ENCODE measurements around the gene WNT9B.
A peak's percentile ranks its signal among the peaks of the same experiment; 100 is the strongest.

The WNT9B gene

DNA sequence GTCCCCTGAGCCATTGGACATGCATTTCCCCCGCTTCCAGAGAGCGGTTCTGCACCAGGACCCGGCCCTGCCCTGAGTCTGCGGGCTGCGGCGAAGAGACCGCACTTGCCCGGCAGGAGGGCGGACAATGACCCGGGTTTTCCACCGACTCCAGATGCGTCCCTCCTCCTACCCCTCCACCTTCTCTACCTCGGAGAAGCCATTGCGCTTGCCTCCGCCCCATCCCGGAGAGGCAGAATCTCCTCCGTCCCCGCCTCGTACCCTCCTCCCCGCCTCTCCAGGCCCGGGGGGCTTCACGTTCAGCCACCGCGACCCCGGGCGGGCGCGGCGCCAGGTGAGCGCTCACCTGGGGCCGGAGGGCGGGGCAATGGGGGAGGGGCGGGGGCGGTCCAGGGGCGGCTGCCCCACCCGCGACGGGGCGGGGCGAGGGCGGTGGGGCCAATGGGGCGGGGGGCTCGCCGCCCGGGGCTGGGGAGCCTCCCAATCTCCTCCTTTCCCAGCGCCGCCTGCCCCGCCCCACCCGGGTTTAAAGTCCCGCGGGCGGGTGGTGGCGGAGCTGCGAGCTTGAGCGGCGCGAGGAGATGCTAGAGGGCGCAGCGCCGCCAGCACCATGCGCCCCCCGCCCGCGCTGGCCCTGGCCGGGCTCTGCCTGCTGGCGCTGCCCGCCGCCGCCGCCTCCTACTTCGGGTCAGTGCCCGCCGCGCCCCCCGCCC, at the start of gene WNT9B:
TSS of gene WNT9B (plus strand) at position 555 of the 713 bp plus-strand sequence. CDS start at position 611, 56 bp downstream.
- H3K27ac ChIP-seq (ENCODE audit: low read length), result no peak within 1 kb of the TSS
- no peaks in the 10 kb centered on the region for H3K36me3 ChIP-seq (ENCODE audit: control insufficient read depth in 1 of 2, insufficient read depth in 2 of 2, low read length in 2 of 2)
- peaks cover 0 to 12% of the 10 kb centered on the region in 2 donors for H3K4me1 ChIP-seq (ENCODE audit: control insufficient read depth in 1 of 2, insufficient read depth in 2 of 2, low read length in 2 of 2)
- H3K9me3 ChIP-seq (ENCODE audit: control insufficient read depth in 1 of 2, low read length in 2 of 2), result no peaks in the 10 kb centered on the region
- H3K27me3 ChIP-seq (ENCODE audit: low read depth, low read length), result peaks cover 34% of the 10 kb centered on the region
- H3K4me3 ChIP-seq (ENCODE audit: low read depth in 1 of 2, low read length in 2 of 2), result peak within 1 kb of the TSS; percentile 30 to 54

DNA sequence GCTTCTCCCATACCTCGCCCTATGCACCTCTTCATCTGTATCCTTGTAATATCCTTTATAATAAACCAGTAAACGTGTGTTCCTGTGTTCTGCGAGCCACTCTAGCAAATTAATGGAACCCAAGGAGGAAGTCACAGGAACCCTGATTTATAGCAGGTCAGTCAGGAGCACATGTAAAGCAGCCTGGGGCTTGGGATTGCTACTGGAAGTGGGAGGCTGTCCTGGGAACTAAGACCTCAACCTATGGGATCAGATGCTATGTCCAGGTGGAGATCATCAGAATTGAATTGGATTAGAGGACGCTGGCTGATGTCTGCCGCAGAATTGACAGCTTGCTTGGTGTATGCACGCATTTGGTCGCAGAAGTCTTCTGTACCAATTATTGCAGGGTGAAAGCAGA, 48.6 kb upstream of the WNT9B start:
- no peak overlapping the region for H3K27ac ChIP-seq (ENCODE audit: low read length)
- H3K36me3 ChIP-seq (ENCODE audit: control insufficient read depth in 1 of 2, insufficient read depth in 2 of 2, low read length in 2 of 2), result no peaks in the 10 kb centered on the region
- H3K9me3 ChIP-seq (ENCODE audit: control insufficient read depth in 1 of 2, low read length in 2 of 2), result no peaks in the 10 kb centered on the region
- H3K4me1 ChIP-seq (ENCODE audit: control insufficient read depth in 1 of 2, insufficient read depth in 2 of 2, low read length in 2 of 2), result no peaks in the 10 kb centered on the region
- no peaks in the 10 kb centered on the region for H3K27me3 ChIP-seq (ENCODE audit: low read depth, low read length)
- H3K4me3 ChIP-seq (ENCODE audit: low read depth in 1 of 2, low read length in 2 of 2), result no peak overlapping the region

DNA sequence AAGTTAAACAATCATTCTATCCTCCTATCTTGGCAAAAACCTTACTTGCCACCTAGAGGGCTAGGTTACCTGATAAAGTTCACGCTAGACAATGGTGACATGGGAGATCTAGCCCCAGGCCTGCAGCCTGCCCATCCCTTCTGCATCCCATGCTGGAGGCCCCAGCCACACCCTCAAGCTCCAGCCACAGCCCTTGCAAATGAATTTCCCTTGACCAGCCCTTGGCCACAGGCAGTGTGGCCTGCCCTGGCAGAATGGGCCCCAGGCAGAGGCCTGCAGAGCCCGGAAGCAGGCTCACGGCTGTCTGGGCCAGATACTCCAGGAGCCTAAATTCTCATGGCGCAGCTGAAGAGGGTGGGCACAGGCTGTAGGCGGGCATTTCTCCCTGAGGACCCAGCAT, 47.8 kb upstream of the WNT9B start:
- Histone ChIP-seq H3K27ac (ENCODE audit: low read length) (no peak overlapping the region), H3K27me3 (ENCODE audit: low read depth, low read length) (no peaks in the 10 kb centered on the region), H3K9me3 (ENCODE audit: control insufficient read depth in 1 of 2, low read length in 2 of 2) (no peaks in the 10 kb centered on the region), H3K4me3 (ENCODE audit: low read depth in 1 of 2, low read length in 2 of 2) (no peak overlapping the region), H3K4me1 (ENCODE audit: control insufficient read depth in 1 of 2, insufficient read depth in 2 of 2, low read length in 2 of 2) (no peaks in the 10 kb centered on the region), H3K36me3 (ENCODE audit: control insufficient read depth in 1 of 2, insufficient read depth in 2 of 2, low read length in 2 of 2) (no peaks in the 10 kb centered on the region)

DNA sequence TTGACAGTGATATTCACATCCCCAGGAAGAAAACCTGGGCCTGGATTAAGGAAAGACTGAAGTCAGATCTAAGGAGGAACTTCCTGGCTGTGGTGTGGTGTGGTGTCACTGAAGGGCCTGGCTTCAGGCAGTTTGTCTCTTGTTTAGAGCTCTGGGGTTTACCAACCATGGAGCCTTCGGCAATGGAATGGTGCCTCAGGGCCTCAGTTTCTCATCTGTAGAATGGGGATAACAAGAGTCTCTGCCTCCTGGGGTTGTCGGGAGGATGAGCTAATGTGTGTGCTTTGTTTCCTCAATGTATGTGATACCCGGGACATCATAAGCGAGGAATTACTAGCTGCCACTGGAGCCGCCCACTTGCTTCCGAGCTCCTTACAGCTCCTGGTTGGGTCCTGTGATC, 45.6 kb upstream of the WNT9B start:
- no peak overlapping the region for H3K27ac ChIP-seq (ENCODE audit: low read length)
- no peaks in the 10 kb centered on the region for H3K27me3 ChIP-seq (ENCODE audit: low read depth, low read length)
- no peak overlapping the region for H3K4me3 ChIP-seq (ENCODE audit: low read depth in 1 of 2, low read length in 2 of 2)
- H3K9me3 ChIP-seq (ENCODE audit: control insufficient read depth in 1 of 2, low read length in 2 of 2), result no peaks in the 10 kb centered on the region
- no peaks in the 10 kb centered on the region for H3K4me1 ChIP-seq (ENCODE audit: control insufficient read depth in 1 of 2, insufficient read depth in 2 of 2, low read length in 2 of 2)
- no peaks in the 10 kb centered on the region for H3K36me3 ChIP-seq (ENCODE audit: control insufficient read depth in 1 of 2, insufficient read depth in 2 of 2, low read length in 2 of 2)

- Histone ChIP-seq H3K4me3 (ENCODE audit: low read depth in 1 of 2, low read length in 2 of 2) (no peak overlapping the region), H3K27me3 (ENCODE audit: low read depth, low read length) (peaks cover 5% of the 10 kb centered on the region), H3K27ac (ENCODE audit: low read length) (no peak overlapping the region), H3K4me1 (ENCODE audit: control insufficient read depth in 1 of 2, insufficient read depth in 2 of 2, low read length in 2 of 2) (no peaks in the 10 kb centered on the region), H3K9me3 (ENCODE audit: control insufficient read depth in 1 of 2, low read length in 2 of 2) (no peaks in the 10 kb centered on the region), H3K36me3 (ENCODE audit: control insufficient read depth in 1 of 2, insufficient read depth in 2 of 2, low read length in 2 of 2) (no peaks in the 10 kb centered on the region)
Measured at GRCh38 chr17:46809110-46809571, 42.2 kb upstream of the WNT9B start.

DNA sequence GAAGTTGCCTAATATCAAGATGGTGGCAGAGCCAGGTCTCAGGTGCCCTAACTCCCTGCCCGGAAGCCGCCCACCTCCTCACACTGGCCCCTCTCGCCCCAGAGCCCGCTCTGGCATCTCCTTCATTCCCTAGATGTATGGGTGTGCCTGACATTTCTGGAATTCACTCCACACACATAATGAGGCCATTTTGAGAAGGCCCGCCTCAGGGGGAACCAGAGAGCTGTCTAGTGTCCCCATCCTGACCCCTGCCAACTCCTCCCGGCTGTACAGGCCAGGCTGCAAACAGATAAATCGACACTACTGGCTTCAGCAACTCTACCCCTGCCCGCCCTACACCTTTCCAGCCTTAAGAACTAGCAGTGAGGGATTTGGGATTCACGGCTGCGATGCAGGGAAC, 40.5 kb upstream of the WNT9B start:
- H3K27ac ChIP-seq (ENCODE audit: low read length), result no peak overlapping the region
- no peaks in the 10 kb centered on the region for H3K9me3 ChIP-seq (ENCODE audit: control insufficient read depth in 1 of 2, low read length in 2 of 2)
- H3K4me1 ChIP-seq (ENCODE audit: control insufficient read depth in 1 of 2, insufficient read depth in 2 of 2, low read length in 2 of 2), result no peaks in the 10 kb centered on the region
- peaks cover 8% of the 10 kb centered on the region for H3K27me3 ChIP-seq (ENCODE audit: low read depth, low read length)
- H3K36me3 ChIP-seq (ENCODE audit: control insufficient read depth in 1 of 2, insufficient read depth in 2 of 2, low read length in 2 of 2), result no peaks in the 10 kb centered on the region
- no peak overlapping the region for H3K4me3 ChIP-seq (ENCODE audit: low read depth in 1 of 2, low read length in 2 of 2)

DNA sequence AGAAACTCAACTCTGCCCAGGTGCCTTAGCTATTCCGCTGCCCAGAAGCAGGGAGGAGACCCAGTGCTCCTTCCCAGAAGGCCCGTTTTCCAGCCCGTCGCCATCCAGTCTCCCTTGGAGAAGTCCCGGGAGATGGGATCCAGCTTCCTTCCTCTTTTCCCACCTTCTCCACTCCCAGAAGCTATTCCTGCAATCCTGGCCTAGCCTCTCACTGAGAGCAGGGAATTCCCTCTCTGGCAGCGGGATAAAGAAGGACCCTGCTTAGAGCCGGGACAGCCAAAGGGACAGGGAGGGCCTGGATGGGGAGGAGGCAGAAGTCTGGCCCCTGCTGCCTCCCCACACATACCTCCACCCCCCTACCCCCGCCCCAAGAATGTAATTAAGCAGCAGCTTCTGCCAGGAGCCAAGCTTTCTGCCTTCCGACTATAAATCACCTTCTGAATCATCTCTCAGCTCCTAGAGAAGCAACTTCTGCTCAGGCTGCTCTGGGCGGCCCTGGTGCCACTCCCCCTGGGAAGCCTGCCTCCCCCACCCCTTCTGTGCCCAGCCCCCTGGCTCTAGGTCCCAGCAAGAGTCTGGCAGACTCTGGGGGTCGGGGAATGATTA, 39.3 kb upstream of the WNT9B start:
- no peaks in the 10 kb centered on the region for H3K36me3 ChIP-seq (ENCODE audit: control insufficient read depth in 1 of 2, insufficient read depth in 2 of 2, low read length in 2 of 2)
- H3K9me3 ChIP-seq (ENCODE audit: control insufficient read depth in 1 of 2, low read length in 2 of 2), result no peaks in the 10 kb centered on the region
- H3K4me3 ChIP-seq (ENCODE audit: low read depth in 1 of 2, low read length in 2 of 2), result no peak overlapping the region
- no peak overlapping the region for H3K27ac ChIP-seq (ENCODE audit: low read length)
- H3K4me1 ChIP-seq (ENCODE audit: control insufficient read depth in 1 of 2, insufficient read depth in 2 of 2, low read length in 2 of 2), result no peaks in the 10 kb centered on the region
- H3K27me3 ChIP-seq (ENCODE audit: low read depth, low read length), result peaks cover 20% of the 10 kb centered on the region

- Histone ChIP-seq H3K27me3 (ENCODE audit: low read depth, low read length) (peaks cover 27% of the 10 kb centered on the region), H3K36me3 (ENCODE audit: control insufficient read depth in 1 of 2, insufficient read depth in 2 of 2, low read length in 2 of 2) (no peaks in the 10 kb centered on the region)
Measured at GRCh38 chr17:46812624-46813318, 38.6 kb upstream of the WNT9B start.

DNA sequence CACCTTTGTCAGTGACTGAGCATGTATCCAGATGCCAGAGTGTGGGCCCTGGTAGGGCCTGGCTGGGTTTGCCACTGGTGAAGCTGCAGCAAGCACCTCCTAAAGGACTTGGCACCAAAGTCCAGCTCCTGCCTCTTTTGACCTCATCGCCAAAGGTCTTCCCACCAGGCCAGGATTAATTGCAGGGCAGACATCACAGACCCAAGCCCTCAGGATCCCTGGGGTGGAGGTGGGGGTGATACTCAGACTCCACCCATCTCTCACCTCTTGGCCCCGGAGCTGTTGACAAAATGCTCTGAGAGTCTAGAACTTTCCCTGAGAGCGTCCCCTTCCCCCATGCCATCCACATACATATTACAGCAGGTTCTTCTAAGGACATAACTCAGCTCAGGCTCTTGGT, 37.5 kb upstream of the WNT9B start:
- Histone ChIP-seq H3K9me3 (ENCODE audit: control insufficient read depth in 1 of 2, low read length in 2 of 2) (no peaks in the 10 kb centered on the region), H3K4me3 (ENCODE audit: low read depth in 1 of 2, low read length in 2 of 2) (no peak overlapping the region), H3K27ac (ENCODE audit: low read length) (no peak overlapping the region), H3K27me3 (ENCODE audit: low read depth, low read length) (peaks cover 30% of the 10 kb centered on the region), H3K4me1 (ENCODE audit: control insufficient read depth in 1 of 2, insufficient read depth in 2 of 2, low read length in 2 of 2) (peaks cover 0 to 11% of the 10 kb centered on the region in 2 donors), H3K36me3 (ENCODE audit: control insufficient read depth in 1 of 2, insufficient read depth in 2 of 2, low read length in 2 of 2) (no peaks in the 10 kb centered on the region)

More at GRCh38 chr17:46812624-46813318, 38.6 kb upstream of the WNT9B start:
- H3K4me1 ChIP-seq (ENCODE audit: control insufficient read depth in 1 of 2, insufficient read depth in 2 of 2, low read length in 2 of 2), result peaks cover 0 to 1% of the 10 kb centered on the region in 2 donors
- no peaks in the 10 kb centered on the region for H3K9me3 ChIP-seq (ENCODE audit: control insufficient read depth in 1 of 2, low read length in 2 of 2)
- no peak overlapping the region for H3K4me3 ChIP-seq (ENCODE audit: low read depth in 1 of 2, low read length in 2 of 2)
- H3K27ac ChIP-seq (ENCODE audit: low read length), result no peak overlapping the region

DNA sequence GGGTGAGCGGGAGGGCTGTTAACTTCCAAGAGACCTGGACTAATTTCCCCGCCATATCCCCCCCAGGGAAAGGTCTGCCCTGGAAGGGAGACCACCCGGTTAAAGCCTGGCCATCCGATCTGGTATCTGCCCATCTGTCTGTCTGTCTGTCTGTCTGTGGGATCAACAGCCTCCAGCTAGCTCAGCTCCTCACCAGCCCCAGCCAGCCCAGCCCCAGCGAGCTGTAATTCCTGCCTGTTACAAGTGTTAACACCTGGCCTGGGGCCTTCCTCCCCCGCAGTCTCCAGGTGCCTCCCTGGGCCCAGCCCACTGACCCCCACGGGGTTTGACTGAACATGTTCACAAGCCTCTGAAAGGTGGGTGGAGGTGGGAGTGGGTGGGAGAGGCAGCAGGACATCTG, 36.9 kb upstream of the WNT9B start:
- Histone ChIP-seq H3K4me3 (ENCODE audit: low read depth in 1 of 2, low read length in 2 of 2) (no peak overlapping the region), H3K27ac (ENCODE audit: low read length) (no peak overlapping the region), H3K9me3 (ENCODE audit: control insufficient read depth in 1 of 2, low read length in 2 of 2) (no peaks in the 10 kb centered on the region), H3K36me3 (ENCODE audit: control insufficient read depth in 1 of 2, insufficient read depth in 2 of 2, low read length in 2 of 2) (no peaks in the 10 kb centered on the region), H3K4me1 (ENCODE audit: control insufficient read depth in 1 of 2, insufficient read depth in 2 of 2, low read length in 2 of 2) (peaks cover 0 to 16% of the 10 kb centered on the region in 2 donors), H3K27me3 (ENCODE audit: low read depth, low read length) (peaks cover 31% of the 10 kb centered on the region)

DNA sequence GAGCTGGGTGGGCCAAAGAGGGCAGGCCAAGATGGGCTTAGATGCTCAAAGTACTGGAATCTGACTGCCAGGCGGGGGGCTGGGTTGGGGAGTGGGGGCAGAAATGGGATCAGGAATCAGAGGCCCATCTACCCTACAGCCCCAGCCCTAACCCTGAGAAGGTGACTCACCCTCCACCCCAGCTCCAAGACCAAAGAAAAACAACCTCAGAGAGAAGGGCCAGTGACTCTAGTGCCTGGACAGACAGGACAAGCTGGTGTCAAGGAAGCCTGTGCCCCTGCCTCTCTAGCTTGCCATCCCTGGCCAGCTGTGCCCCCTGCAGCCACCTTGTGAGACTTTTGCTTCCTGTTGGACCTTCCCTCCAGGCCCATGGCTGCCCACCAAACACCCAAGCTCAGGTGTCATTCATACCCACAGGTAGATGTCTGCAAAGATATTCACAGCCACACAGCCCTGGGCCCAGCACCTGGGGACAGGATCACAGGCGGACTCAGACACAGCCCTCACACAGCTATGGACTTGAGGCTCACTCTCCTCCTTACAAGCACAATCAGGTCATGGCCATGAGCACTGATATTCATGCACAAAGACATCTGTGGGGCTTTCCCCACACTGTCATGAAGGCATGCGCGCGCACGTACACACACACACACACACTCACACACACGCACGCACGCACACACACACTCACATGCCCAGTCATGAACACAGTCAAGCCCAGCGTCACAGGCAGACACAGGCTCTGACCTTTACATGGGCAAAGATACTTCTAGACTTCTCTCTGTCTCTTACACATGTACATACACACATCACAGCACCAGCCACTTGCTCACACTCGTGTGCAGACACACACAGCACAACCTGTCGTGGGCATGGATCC, 35.7 kb upstream of the WNT9B start:
- Histone ChIP-seq H3K27ac (ENCODE audit: low read length) (no peak overlapping the region), H3K4me1 (ENCODE audit: control insufficient read depth in 1 of 2, insufficient read depth in 2 of 2, low read length in 2 of 2) (peaks cover 0 to 19% of the 10 kb centered on the region in 2 donors), H3K27me3 (ENCODE audit: low read depth, low read length) (peaks cover 43% of the 10 kb centered on the region), H3K4me3 (ENCODE audit: low read depth in 1 of 2, low read length in 2 of 2) (no peak overlapping the region), H3K9me3 (ENCODE audit: control insufficient read depth in 1 of 2, low read length in 2 of 2) (no peaks in the 10 kb centered on the region), H3K36me3 (ENCODE audit: control insufficient read depth in 1 of 2, insufficient read depth in 2 of 2, low read length in 2 of 2) (no peaks in the 10 kb centered on the region)

Measured in muscle layer of duodenum (tissue), 2 donors.